B cell (primary cell): ENCODE measurements around the gene RTN4IP1.

Experiments used
- CTCF ChIP-seq: fragments of 200-600 bp; IDR thresholded peaks from one replicate; pipeline ENCODE4 v1.8.0; 2022; ENCODE audit warnings: antibody characterized with exemption, mild to moderate bottlenecking
- EZH2 ChIP-seq: IDR thresholded peaks from 2 replicates; pipeline ENCODE4 v1.6.1; 2012; ENCODE audit warnings: borderline replicate concordance, low read depth, mild to moderate bottlenecking, moderate library complexity, low read length; ENCODE audit not compliant: insufficient read depth, poor library complexity, severe bottlenecking

DNA sequence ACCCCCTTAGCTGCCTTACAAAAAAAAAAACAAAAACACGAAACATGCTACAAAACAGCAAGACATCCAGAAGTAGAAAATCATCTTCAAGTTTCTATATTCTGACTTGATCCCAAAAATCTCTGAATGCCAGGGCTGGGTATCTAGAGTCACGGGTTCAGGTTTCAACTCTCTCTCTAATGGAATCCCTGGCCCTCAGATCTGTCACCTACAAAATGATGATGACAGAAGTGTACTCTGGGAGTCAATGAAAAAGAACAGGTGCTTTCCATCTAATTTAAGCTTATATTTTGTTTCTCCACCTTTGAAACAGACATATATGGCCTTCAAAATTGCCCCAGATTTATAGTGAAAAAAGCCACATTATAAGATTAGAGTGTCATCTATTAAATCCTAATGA, 18.3 kb downstream of the RTN4IP1 start:
- TF ChIP-seq CTCF, result no peak
- no peak for TF ChIP-seq EZH2
